COLO829 (cell line): Measurements from ENCODE around the gene TMEM72.

Experiments
- DNase-seq: peaks from one replicate; pipeline ENCODE4 v3.0.0; 2012; ENCODE audit warnings: low spot score

Gene TMEM72

GRCh38 chr10:44955413-44956070 is 44.4 kb downstream of the TMEM72 start:
- DNase-seq = no peak

GRCh38 chr10:44956226-44956625 is 45.1 kb downstream of the TMEM72 start:
- DNase-seq = no peak

GRCh38 chr10:44956717-44957706 is 45.9 kb downstream of the TMEM72 start:
- DNase-seq = no peak

GRCh38 chr10:44958196-44958897 is 47.2 kb downstream of the TMEM72 start:
- DNase-seq = no peak

GRCh38 chr10:44958898-44959246 is 47.7 kb downstream of the TMEM72 start:
- DNase-seq = no peak

GRCh38 chr10:44959247-44960087 is 48.3 kb downstream of the TMEM72 start, which contains the start of gene RASSF4:
RASSF4 (plus strand) TSS chr10:44959802; CDS start chr10:44970203, 10,401 bp downstream.
- DNase-seq = peak; percentile 83

GRCh38 chr10:44960088-44960460 is 48.9 kb downstream of the TMEM72 start:
- no peak for DNase-seq

- DNase-seq = no peak
Measured at GRCh38 chr10:44960482-44961229, 49.5 kb downstream of the TMEM72 start.

- no peak for DNase-seq
Measured at GRCh38 chr10:44961230-44961571, 50.1 kb downstream of the TMEM72 start.

GRCh38 chr10:44961931-44962750 is 51.0 kb downstream of the TMEM72 start:
- no peak for DNase-seq

- DNase-seq = no peak
Measured at GRCh38 chr10:44962870-44963738, 52.0 kb downstream of the TMEM72 start.

GRCh38 chr10:44963772-44964633 is 52.9 kb downstream of the TMEM72 start:
- DNase-seq = no peak

GRCh38 chr10:44965104-44965503 is 54.0 kb downstream of the TMEM72 start:
- no peak for DNase-seq

GRCh38 chr10:44965651-44966097 is 54.5 kb downstream of the TMEM72 start:
- DNase-seq = no peak

- no peak for DNase-seq
Measured at GRCh38 chr10:44966129-44966815, 55.1 kb downstream of the TMEM72 start.

- no peak for DNase-seq
Measured at GRCh38 chr10:44966816-44967509, 55.8 kb downstream of the TMEM72 start.

- no peak for DNase-seq
Measured at GRCh38 chr10:44967616-44968015, 56.5 kb downstream of the TMEM72 start.
